Measurements from ENCODE around the gene RTN1. TPM values are rescaled to one million over a fixed set of nuclear protein-coding genes. Genes with fewer than 3 reads are reported as not detected.

RTN1 gene
- total and polyA plus RNA-seq, 2 donors (not counting 1 experiment from before 2014, with no cell fraction given) = 0.34 TPM; not detected in 1

GRCh38 chr14:59846595-59846994 lies 24.0 kb downstream of the RTN1 start:
- Mint-ChIP-seq H3K27ac (no peak overlapping the region), H3K9me3 (ENCODE audit: insufficient read depth) (no peaks in the 10 kb centered on the region), H3K4me1 (peaks cover 4% of the 10 kb centered on the region), H3K27me3 (no peaks in the 10 kb centered on the region), H3K4me3 (no peak overlapping the region)
- no peak overlapping the region for H3K4me2 ChIP-seq (replicated peaks; ENCODE audit: low read depth, low read length, poor library complexity, severe bottlenecking)
- TF ChIP-seq CTCF (IDR thresholded peaks at IDR 0.05) = no peak
- no peak for TF ChIP-seq EZH2 (IDR thresholded peaks at IDR 0.05; ENCODE audit: borderline replicate concordance, insufficient read depth, low read depth, low read length, poor library complexity, severe bottlenecking)
- no peaks in the 10 kb centered on the region for H3K4me1 ChIP-seq (ENCODE audit: control insufficient read depth in 2 of 2, insufficient read depth in 2 of 2, low read length in 2 of 2)
- H3K9ac ChIP-seq (ENCODE audit: low read length) = no peak overlapping the region
- no CpG with 5 or more reads among the region's 2 CpGs for WGBS (ENCODE audit: insufficient coverage)
- H3K79me2 ChIP-seq (ENCODE audit: control insufficient read depth, insufficient read depth, low read length) = no peaks in the 10 kb centered on the region
- ChIA-PET CTCF (no interaction called here), POLR2A (no interaction called here)
- DNase-seq (no peak), ATAC-seq (ENCODE audit: low read depth) (no peak)
- intact Hi-C loops (cut with micrococcal nuclease) = no loop called here
- no peaks in the 10 kb centered on the region for H3K36me3 ChIP-seq (replicated peaks in 1 of 2; ENCODE audit: control extremely low read depth in 1 of 2, control insufficient read depth in 1 of 2, extremely low read depth in 1 of 2, insufficient read depth in 2 of 2, low read length in 1 of 2)
- H2AFZ ChIP-seq (ENCODE audit: insufficient read depth, low read depth, low read length, poor library complexity, severe bottlenecking) = no peak overlapping the region
- H3K9me3 ChIP-seq (ENCODE audit: control extremely low read depth in 1 of 3, control insufficient read depth in 2 of 3, insufficient read depth in 1 of 3, low read length in 2 of 3) = peaks cover 0 to 1% (median 0%) of the 10 kb centered on the region in 3 donors
- no peak overlapping the region for H3K27ac ChIP-seq (ENCODE audit: low read length in 2 of 2)
- H3K27me3 ChIP-seq (replicated peaks in 1 of 4; ENCODE audit: control extremely low read depth in 1 of 4, control insufficient read depth in 3 of 4, insufficient read depth in 4 of 4, low read length in 3 of 4) = no peaks in the 10 kb centered on the region
- H4K20me1 ChIP-seq (ENCODE audit: control insufficient read depth, insufficient read depth, low read length, poor library complexity, severe bottlenecking) = no peaks in the 10 kb centered on the region
- H3K4me3 ChIP-seq (ENCODE audit: control extremely low read depth in 1 of 5, extremely low read depth in 1 of 5, insufficient read depth in 1 of 5, low read depth in 2 of 5, low read length in 4 of 5) = no peak overlapping the region

- H3K4me1 Mint-ChIP-seq = peaks cover 4% of the 10 kb centered on the region
- H3K9ac ChIP-seq (ENCODE audit: low read length) = no peak overlapping the region
- no peak for DNase-seq
- H3K4me2 ChIP-seq (replicated peaks; ENCODE audit: low read depth, low read length, poor library complexity, severe bottlenecking) = no peak overlapping the region
- CTCF ChIA-PET = interaction anchor here (0.5 kb wide), 1 partner anchor 112 kb away, joined by 3 read pairs; no protein-coding TSS in a partner anchor
- H3K27me3 Mint-ChIP-seq = no peaks in the 10 kb centered on the region
- no peak overlapping the region for H2AFZ ChIP-seq (ENCODE audit: insufficient read depth, low read depth, low read length, poor library complexity, severe bottlenecking)
- WGBS (ENCODE audit: insufficient coverage) = 94% methylated on average over 3 of the region's 3 CpGs
- no peaks in the 10 kb centered on the region for H3K27me3 ChIP-seq (replicated peaks in 1 of 4; ENCODE audit: control extremely low read depth in 1 of 4, control insufficient read depth in 3 of 4, insufficient read depth in 4 of 4, low read length in 3 of 4)
- H3K36me3 ChIP-seq (replicated peaks in 1 of 2; ENCODE audit: control extremely low read depth in 1 of 2, control insufficient read depth in 1 of 2, extremely low read depth in 1 of 2, insufficient read depth in 2 of 2, low read length in 1 of 2) = no peaks in the 10 kb centered on the region
- no peaks in the 10 kb centered on the region for H3K9me3 ChIP-seq (ENCODE audit: control extremely low read depth in 1 of 3, control insufficient read depth in 2 of 3, insufficient read depth in 1 of 3, low read length in 2 of 3)
- no peaks in the 10 kb centered on the region for H3K9me3 Mint-ChIP-seq (ENCODE audit: insufficient read depth)
- H3K27ac ChIP-seq (ENCODE audit: low read length in 2 of 2) = no peak overlapping the region
- no peak overlapping the region for H3K4me3 Mint-ChIP-seq
- no peaks in the 10 kb centered on the region for H3K79me2 ChIP-seq (ENCODE audit: control insufficient read depth, insufficient read depth, low read length)
- H3K4me1 ChIP-seq (ENCODE audit: control insufficient read depth in 2 of 2, insufficient read depth in 2 of 2, low read length in 2 of 2) = no peaks in the 10 kb centered on the region
- TF ChIP-seq CTCF (IDR thresholded peaks at IDR 0.05) (no peak), EZH2 (IDR thresholded peaks at IDR 0.05; ENCODE audit: borderline replicate concordance, insufficient read depth, low read depth, low read length, poor library complexity, severe bottlenecking) (no peak)
- intact Hi-C loops (cut with micrococcal nuclease) = no loop called here
- H3K4me3 ChIP-seq (ENCODE audit: control extremely low read depth in 1 of 5, extremely low read depth in 1 of 5, insufficient read depth in 1 of 5, low read depth in 2 of 5, low read length in 4 of 5) = no peak overlapping the region
- no peak overlapping the region for H3K27ac Mint-ChIP-seq
- H4K20me1 ChIP-seq (ENCODE audit: control insufficient read depth, insufficient read depth, low read length, poor library complexity, severe bottlenecking) = no peaks in the 10 kb centered on the region
- ATAC-seq (ENCODE audit: low read depth) = no peak
- POLR2A ChIA-PET = no interaction called here
Measured at GRCh38 chr14:59845245-59845644, 25.3 kb downstream of the RTN1 start.
